Measurements from ENCODE around the gene RNPEP.

Gene RNPEP

DNA sequence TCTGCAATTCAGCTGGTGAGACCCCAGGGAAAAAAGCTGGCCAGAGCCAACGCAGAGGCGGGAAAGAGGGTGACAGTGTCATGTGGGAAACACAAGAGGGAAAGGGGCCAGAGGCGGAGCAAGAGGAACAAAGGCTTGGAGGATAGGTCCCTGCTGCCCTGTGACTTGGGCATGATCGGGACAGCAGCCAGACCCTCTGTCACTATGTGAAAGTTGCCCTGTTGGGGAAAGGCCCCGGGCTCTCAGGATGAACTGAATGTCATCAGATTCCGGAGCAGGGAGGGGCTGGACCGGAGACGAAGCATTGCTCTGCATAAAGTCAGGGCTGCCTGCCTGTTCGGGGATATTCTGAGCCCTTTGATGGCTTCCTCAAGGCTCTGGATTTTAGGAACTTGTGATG, 22.3 kb downstream of the RNPEP start:
- DNase-seq (ENCODE audit: low read depth): no peak
- no peak overlapping the region for H3K4me3 ChIP-seq (ENCODE audit: low read depth, low read length)
- no peak for TF ChIP-seq CTCF (conservative IDR thresholded peaks at IDR 0.05; ENCODE audit: low read depth, low read length)

DNA sequence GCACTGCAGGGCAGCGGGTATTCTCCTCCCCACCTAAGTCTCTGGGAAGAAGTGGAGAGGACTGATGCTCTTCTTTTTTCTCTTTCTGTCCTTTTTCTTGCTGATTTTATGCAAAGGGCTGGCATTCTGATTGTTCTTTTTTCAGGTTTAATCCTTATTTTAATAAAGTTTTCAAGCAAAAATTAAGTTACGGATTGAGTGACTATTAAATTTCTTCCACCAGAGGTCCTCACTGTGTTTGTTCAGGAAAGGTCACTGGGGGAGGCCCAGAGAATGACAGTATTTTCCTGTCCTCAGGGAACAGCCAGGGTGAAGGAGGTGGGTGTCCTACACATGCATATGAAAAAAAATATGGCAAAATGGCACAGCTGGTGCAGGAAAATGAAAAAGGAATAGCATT, 23.5 kb downstream of the RNPEP start:
- TF ChIP-seq CTCF (conservative IDR thresholded peaks at IDR 0.05; ENCODE audit: low read depth, low read length): peak; percentile 64
- peak; percentile 57 for DNase-seq (ENCODE audit: low read depth)
- H3K4me3 ChIP-seq (ENCODE audit: low read depth, low read length): no peak overlapping the region

DNA sequence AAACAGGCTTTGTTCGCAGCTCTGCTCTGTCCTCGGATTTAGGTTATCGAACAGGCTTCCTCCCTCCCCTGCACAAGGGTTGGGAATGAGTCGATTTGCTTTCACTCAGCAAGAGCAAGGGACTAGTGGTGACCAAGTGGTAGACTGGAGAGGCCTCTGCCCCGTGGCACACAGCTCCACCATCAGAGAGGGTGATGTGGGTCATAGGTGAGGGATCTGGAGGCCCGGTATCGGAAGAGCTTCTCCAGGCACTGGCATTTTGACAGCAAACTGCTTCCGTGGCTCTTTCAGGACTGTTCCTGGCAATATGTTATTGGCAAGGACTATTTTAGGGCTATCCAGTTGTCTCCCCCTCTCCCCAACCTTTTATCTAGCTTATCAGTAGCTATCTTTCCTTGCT, 24.9 kb downstream of the RNPEP start:
- TF ChIP-seq CTCF (conservative IDR thresholded peaks at IDR 0.05; ENCODE audit: low read depth, low read length): no peak
- no peak overlapping the region for H3K4me3 ChIP-seq (ENCODE audit: low read depth, low read length)
- no peak for DNase-seq (ENCODE audit: low read depth)

DNA sequence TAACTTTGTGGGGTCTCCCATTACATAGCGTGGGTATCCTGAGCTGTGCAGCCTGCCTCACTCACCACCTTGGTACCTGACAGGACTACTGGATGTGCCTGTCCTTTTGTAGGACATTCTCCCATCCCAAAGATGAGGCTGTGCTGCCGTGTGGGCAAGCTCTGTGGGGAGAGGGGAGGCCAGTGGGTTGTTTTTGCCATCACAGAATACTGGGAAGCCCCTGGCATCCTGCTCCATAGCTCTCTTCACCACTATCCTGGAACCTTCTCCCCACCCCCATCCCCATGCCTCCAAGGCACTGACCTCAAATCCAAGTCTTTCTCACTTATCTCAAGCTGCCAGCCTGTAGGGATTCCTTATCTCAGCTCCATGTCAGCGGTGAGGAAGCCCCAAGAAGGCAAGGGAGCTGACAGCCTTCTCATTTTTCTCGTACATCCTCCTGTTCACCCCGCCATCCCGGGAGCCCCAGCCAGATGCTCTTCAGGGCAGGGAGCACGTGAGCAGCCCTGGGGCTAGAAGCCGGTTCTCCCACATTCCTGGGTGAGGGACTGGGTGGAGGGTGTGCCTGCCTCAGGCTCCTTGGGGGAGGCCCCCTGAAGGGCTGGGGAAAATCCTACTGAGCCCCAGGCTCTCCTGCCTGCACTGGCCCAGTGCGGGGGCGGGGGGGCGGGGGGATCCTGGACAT, 25.5 kb downstream of the RNPEP start:
- H3K4me3 ChIP-seq (ENCODE audit: low read depth, low read length): no peak overlapping the region
- DNase-seq (ENCODE audit: low read depth): no peak
- no peak for TF ChIP-seq CTCF (conservative IDR thresholded peaks at IDR 0.05; ENCODE audit: low read depth, low read length)

DNA sequence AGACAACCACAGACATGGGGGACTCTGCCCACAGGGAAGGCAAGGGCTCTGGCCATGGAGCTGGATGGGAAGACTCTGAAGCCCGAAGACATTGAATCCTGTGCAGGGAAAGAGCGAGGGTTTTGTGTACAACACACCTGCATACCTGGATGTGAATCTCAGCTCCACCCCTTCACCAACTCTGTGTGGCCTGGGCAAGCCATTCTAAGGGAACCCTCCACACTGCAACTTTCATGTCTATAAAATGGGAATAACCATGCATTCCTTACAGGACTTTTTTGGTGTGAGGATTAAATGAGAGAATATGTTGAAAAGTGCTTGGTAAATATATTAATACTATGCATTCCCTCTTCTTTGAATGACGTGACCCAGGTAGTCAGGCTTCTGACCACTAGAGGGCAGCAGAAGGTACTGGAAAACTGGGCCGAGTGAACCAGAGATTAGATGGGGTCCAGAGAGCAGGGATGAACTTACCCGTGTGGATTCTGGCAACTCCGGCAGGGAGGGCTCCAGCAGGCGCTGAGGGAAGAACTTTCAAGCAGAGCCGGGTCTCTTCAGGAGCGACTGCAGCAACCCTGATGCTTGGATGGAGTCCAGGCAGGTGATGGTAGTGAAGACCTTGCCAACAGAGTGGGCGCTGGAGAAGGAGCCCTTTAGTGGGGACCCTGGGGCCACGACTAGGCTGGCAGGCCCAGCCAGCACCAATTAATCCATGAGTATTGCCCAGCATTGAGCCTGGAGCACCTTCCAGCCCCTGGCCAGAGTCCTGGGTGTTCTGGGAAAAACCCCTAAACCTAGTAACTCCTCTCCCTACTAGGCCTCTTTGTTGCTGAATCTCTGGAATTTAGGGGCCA, 27.1 kb downstream of the RNPEP start:
- TF ChIP-seq CTCF (conservative IDR thresholded peaks at IDR 0.05; ENCODE audit: low read depth, low read length): peak; percentile 90
- no peak overlapping the region for H3K4me3 ChIP-seq (ENCODE audit: low read depth, low read length)
- DNase-seq (ENCODE audit: low read depth): peak; percentile 85

- no peak within 1 kb of the TSS for H3K4me3 ChIP-seq (ENCODE audit: low read depth, low read length)
- no peak for TF ChIP-seq CTCF (conservative IDR thresholded peaks at IDR 0.05; ENCODE audit: low read depth, low read length)
- DNase-seq (ENCODE audit: low read depth): no peak
Observed at GRCh38 chr1:202010180-202011015, 27.9 kb downstream of the RNPEP start, which contains the start of gene ELF3. Gene ELF3, plus strand, starts transcription at chr1:202010587. Its CDS starts 550 bp downstream, at chr1:202011137.
